ENCODE data around the gene TEX38.
"Not testable (repeated sequence)": the region's sequence is repeated elsewhere in the genome, so short reads cannot be mapped to it uniquely, and the experiment has no call there.

TEX38 gene

GRCh38 chr1:46718727-46719622, 47.3 kb downstream of the TEX38 start, which contains the start of gene EFCAB14:
Gene EFCAB14 (minus strand): TSS chr1:46719114. CDS start chr1:46718087, 1,027 bp downstream.
- no peak for TF ChIP-seq BACH2 (CRISPR knock-in tag; IDR thresholded peaks at IDR 0.05; ENCODE audit: borderline replicate concordance)
- TF ChIP-seq TCF4 (CRISPR knock-in tag; IDR thresholded peaks at IDR 0.05; ENCODE audit: borderline replicate concordance) = no peak
- no peak for TF ChIP-seq ZC3H10 (CRISPR knock-in tag; IDR thresholded peaks at IDR 0.05)
- TF ChIP-seq ISL1 (CRISPR knock-in tag; IDR thresholded peaks at IDR 0.05) = no peak
- no peak for TF ChIP-seq ARNTL (CRISPR knock-in tag; IDR thresholded peaks at IDR 0.05; ENCODE audit: borderline replicate concordance, low read depth)
- no peak for TF ChIP-seq TOX (CRISPR knock-in tag; IDR thresholded peaks at IDR 0.05; ENCODE audit: borderline replicate concordance)
- no peak for TF ChIP-seq TSHZ2 (CRISPR knock-in tag; IDR thresholded peaks at IDR 0.05)
- TF ChIP-seq POU6F1 (CRISPR knock-in tag; IDR thresholded peaks at IDR 0.05; ENCODE audit: borderline replicate concordance, low read depth) = no peak
- peak; percentile 97 for ATAC-seq

- no peak; the same call in 2 of the 3 replicates for ATAC-seq
- TF ChIP-seq PPARA (CRISPR knock-in tag; IDR thresholded peaks at IDR 0.05; ENCODE audit: borderline replicate concordance) = no peak
- TF ChIP-seq CSDC2 (CRISPR knock-in tag; IDR thresholded peaks at IDR 0.05) = no peak
- TF ChIP-seq ZNF8 (CRISPR knock-in tag; IDR thresholded peaks at IDR 0.05) = no peak
- no peak for TF ChIP-seq SNAI2 (CRISPR knock-in tag; IDR thresholded peaks at IDR 0.05)
- TF ChIP-seq CSRNP3 (CRISPR knock-in tag; IDR thresholded peaks at IDR 0.05) = no peak
- no peak for TF ChIP-seq TCF4 (CRISPR knock-in tag; IDR thresholded peaks at IDR 0.05; ENCODE audit: borderline replicate concordance)
- no peak for TF ChIP-seq TOX (CRISPR knock-in tag; IDR thresholded peaks at IDR 0.05; ENCODE audit: borderline replicate concordance)
- no peak for TF ChIP-seq ARNTL (CRISPR knock-in tag; IDR thresholded peaks at IDR 0.05; ENCODE audit: borderline replicate concordance, low read depth)
- no peak for TF ChIP-seq PATZ1 (CRISPR knock-in tag; IDR thresholded peaks at IDR 0.05; ENCODE audit: borderline replicate concordance)
- TF ChIP-seq CREB5 (CRISPR knock-in tag; IDR thresholded peaks at IDR 0.05; ENCODE audit: low read depth) = no peak
Observed at GRCh38 chr1:46719689-46720088, 48.0 kb downstream of the TEX38 start.

GRCh38 chr1:46720319-46720718, 48.7 kb downstream of the TEX38 start:
- ATAC-seq = not testable (repeated sequence)

- no peak for ATAC-seq
- TF ChIP-seq ISL1 (CRISPR knock-in tag; IDR thresholded peaks at IDR 0.05) (no peak), PPARA (CRISPR knock-in tag; IDR thresholded peaks at IDR 0.05; ENCODE audit: borderline replicate concordance) (no peak), TCF4 (CRISPR knock-in tag; IDR thresholded peaks at IDR 0.05; ENCODE audit: borderline replicate concordance) (no peak), ZNF565 (CRISPR knock-in tag; conservative IDR thresholded peaks at IDR 0.05; ENCODE audit: low read depth) (no peak), PATZ1 (CRISPR knock-in tag; IDR thresholded peaks at IDR 0.05; ENCODE audit: borderline replicate concordance) (no peak)
Observed at GRCh38 chr1:46721204-46721603, 49.5 kb downstream of the TEX38 start.

Measured in SK-N-SH treated with all-trans-retinoic acid at 6 μM for 48 hours (cell line).